IMR-90 (cell line): ENCODE data around the gene TGFBR2. TPM values are rescaled to one million over a fixed set of nuclear protein-coding genes. Genes with fewer than 3 reads are reported as not detected.

Experiments
- ATAC-seq: fragments of 200-7000 bp; cut with Tn5 transposase; 2 replicates; pipeline ENCODE4 v1.9.1; 2020; ENCODE audit warnings: low read depth, mild to moderate bottlenecking, moderate library complexity
- BruUV-seq: library from RNA; stranded (reverse); fragments of 400-500 nt; replicated peaks from 2 replicates; lab custom pipeline; 2021; lab: Mats Ljungman, UMichigan
- CTCF ChIA-PET: fragments of 300-600 bp; formaldehyde crosslinking; extraction: SDS; loops from one replicate; lab custom pipeline; 2021; ENCODE audit warnings: antibody characterized with exemption; lab: Yijun Ruan, JAX
- POLR2A ChIA-PET: fragments of 300-600 bp; sonication (Branson Sonifier 250); formaldehyde crosslinking; loops from one replicate; lab custom pipeline; 2022; ENCODE audit warnings: antibody characterized with exemption; ENCODE audit not compliant: unreplicated experiment; lab: Charles Lee
- DNase-seq: peaks from one replicate; pipeline ENCODE4 v3.0.0; 2013
- H2AFZ ChIP-seq: replicated peaks from 2 replicates; pipeline ENCODE3; 2013; ENCODE audit warnings: low read length, mild to moderate bottlenecking; ENCODE audit not compliant: poor library complexity
- H2AK5ac ChIP-seq: 2 replicates; pipeline ENCODE4 v1.6.1; 2013; ENCODE audit warnings: low read depth, low read length, inconsistent platforms
- H2AK9ac ChIP-seq: replicated peaks from 2 replicates; pipeline ENCODE3; 2013; ENCODE audit warnings: mild to moderate bottlenecking, low read depth, low read length, moderate library complexity; ENCODE audit not compliant: poor library complexity
- H2BK120ac ChIP-seq: 2 replicates; pipeline ENCODE4 v1.6.1; 2013; ENCODE audit warnings: low read depth, low read length, inconsistent platforms
- H2BK15ac ChIP-seq: 3 replicates; pipeline ENCODE4 v1.6.1; 2013; ENCODE audit warnings: low read depth, low read length, inconsistent platforms
- H2BK20ac ChIP-seq: 2 replicates; pipeline ENCODE4 v1.6.1; 2013; ENCODE audit warnings: low read depth, mild to moderate bottlenecking, inconsistent platforms, low read length, moderate library complexity
- H2BK5ac ChIP-seq: 2 replicates; pipeline ENCODE4 v1.6.1; 2013; ENCODE audit warnings: mild to moderate bottlenecking, low read depth, low read length, inconsistent platforms; ENCODE audit not compliant: poor library complexity, severe bottlenecking
- H3K14ac ChIP-seq: replicated peaks from 2 replicates; pipeline ENCODE4 v1.6.1; 2013; ENCODE audit warnings: low read depth, low read length, inconsistent platforms
- H3K18ac ChIP-seq: 2 replicates; pipeline ENCODE4 v1.6.1; 2013; ENCODE audit warnings: low read depth, low read length, control low read depth
- H3K23ac ChIP-seq: 2 replicates; pipeline ENCODE4 v1.6.1; 2013; ENCODE audit warnings: low read depth, low read length, inconsistent platforms
- H3K27ac ChIP-seq: 2 replicates; pipeline ENCODE4 v1.5.1; 2013; ENCODE audit warnings: mild to moderate bottlenecking, control low read depth, low read length; ENCODE audit not compliant: insufficient read depth
- H3K27me3 ChIP-seq: 2 replicates; pipeline ENCODE4 v1.6.1; 2013; ENCODE audit warnings: low read length; ENCODE audit not compliant: control insufficient read depth, insufficient read depth
- H3K36me3 ChIP-seq: 2 replicates; pipeline ENCODE4 v1.6.1; 2013; ENCODE audit warnings: low read length, mixed read lengths; ENCODE audit not compliant: control insufficient read depth, insufficient read depth
- H3K4ac ChIP-seq: 2 replicates; pipeline ENCODE4 v1.6.1; 2013; ENCODE audit warnings: low read depth, low read length, inconsistent platforms
- H3K4me1 ChIP-seq: 2 replicates; pipeline ENCODE4 v1.6.1; 2013; ENCODE audit warnings: low read length, mixed read lengths; ENCODE audit not compliant: control insufficient read depth, insufficient read depth
- H3K4me2 ChIP-seq: 2 replicates; pipeline ENCODE4 v1.6.1; 2013; ENCODE audit warnings: low read depth, mild to moderate bottlenecking, control low read depth, low read length, moderate library complexity
- H3K4me3 ChIP-seq: 2 replicates; pipeline ENCODE4 v1.5.1; 2013; ENCODE audit warnings: low read depth, mild to moderate bottlenecking, control low read depth, low read length, moderate library complexity; ENCODE audit not compliant: insufficient read depth
- H3K56ac ChIP-seq: 2 replicates; pipeline ENCODE4 v1.6.1; 2013; ENCODE audit warnings: low read length, inconsistent platforms; ENCODE audit not compliant: insufficient read depth; ENCODE audit errors: extremely low read depth
- H3K79me1 ChIP-seq, 2 experiments: 2 replicates each; pipeline ENCODE4 v1.6.1; 2013; ENCODE audit warnings: low read length in 2 of 2, inconsistent platforms in 1 of 2, low read depth in 1 of 2
- H3K9ac ChIP-seq: 2 replicates; pipeline ENCODE4 v1.6.1; 2013; ENCODE audit warnings: low read depth, low read length, control low read depth
- H3K9me1 ChIP-seq: 2 replicates; pipeline ENCODE4 v1.6.1; 2013; ENCODE audit warnings: low read length, inconsistent platforms; ENCODE audit not compliant: insufficient read depth
- H3K9me3 ChIP-seq: 2 replicates; pipeline ENCODE4 v1.6.1; 2013; ENCODE audit warnings: low read length; ENCODE audit not compliant: control insufficient read depth, insufficient read depth
- H4K20me1 ChIP-seq: 2 replicates; pipeline ENCODE4 v1.6.1; 2013; ENCODE audit warnings: low read length, inconsistent platforms; ENCODE audit not compliant: insufficient read depth
- H4K5ac ChIP-seq: 2 replicates; pipeline ENCODE4 v1.6.1; 2013; ENCODE audit warnings: mild to moderate bottlenecking, low read depth, low read length, control low read depth
- H4K8ac ChIP-seq, 2 experiments: 2 replicates each; pipeline ENCODE4 v1.6.1; 2013; ENCODE audit warnings: low read depth in 2 of 2, low read length in 2 of 2, control low read depth in 1 of 2, inconsistent platforms in 1 of 2
- H4K91ac ChIP-seq: 2 replicates; pipeline ENCODE4 v1.6.1; 2013; ENCODE audit warnings: low read depth, low read length, inconsistent platforms; ENCODE audit not compliant: insufficient read depth
- MXI1 ChIP-seq: IDR thresholded peaks from 2 replicates; pipeline ENCODE4 v1.6.1; 2012; ENCODE audit warnings: low read depth, mild to moderate bottlenecking, low read length, moderate library complexity, borderline replicate concordance
- WGBS, 2 experiments: methylation state at CpG; one replicate each; pipeline versions ENCODE4 v1.1.5 to v1.1.7; 2013; ENCODE audit warnings: missing lambda C conversion rate in 2 of 2; ENCODE audit not compliant: insufficient read length in 1 of 2; ENCODE audit errors: extremely low coverage in 2 of 2; 5-methylcytosine and 5-hydroxymethylcytosine counted together
- dilution Hi-C: fragments of 300-500 bp; cut with HindIII; formaldehyde crosslinking; loops from one replicate; pipeline ENCODE4 v1.14.3; 2018; ENCODE audit warnings: low sequenced_read_pairs; ENCODE audit not compliant: unreplicated experiment
- in situ Hi-C: fragments of 300-500 bp; cut with MboI; formaldehyde crosslinking; loops from 3 replicates; pipeline ENCODE4 v1.14.3; 2019; ENCODE audit warnings: low sequenced_read_pairs, inconsistent platforms, mixed read lengths
- intact Hi-C: fragments of 100-400 bp; cut with micrococcal nuclease; formaldehyde crosslinking; loops from 2 replicates; pipeline ENCODE4 v1.10.0; 2022
- polyA plus RNA-seq, 3 experiments: library from polyadenylated mRNA; depleted of rRNA; stranded (reverse); fragments of >200 nt; gene quantifications; 2 replicates each; pipeline ENCODE4 v1.2.3, GENCODE V29; 2012; ENCODE audit warnings: low replicate concordance in 1 of 3
- total RNA-seq: library from RNA; depleted of rRNA; stranded (reverse); fragments of >200 nt; gene quantifications from 2 replicates; pipeline ENCODE4 v1.2.3, GENCODE V29; 2012

The TGFBR2 gene
- total and polyA plus RNA-seq, 2 of the 4 experiments (the other 2 are of a cell fraction): 63.7 to 87.5 TPM

- dilution Hi-C loops (no loop called here), intact Hi-C loops (loop anchor here (10.0 kb wide), 1 partner anchor 198 kb away; no protein-coding TSS in a partner anchor)
Observed at GRCh38 chr3:30742796-30743619, 136.6 kb downstream of the TGFBR2 start.

More at GRCh38 chr3:30742796-30743619, 136.6 kb downstream of the TGFBR2 start:
- Histone ChIP-seq H4K8ac (peak overlapping the region in 1 of 2 experiments; percentile 9; a peak in 1 of 4 replicates), H3K79me1 (no peaks in the 10 kb centered on the region), H4K5ac (no peak overlapping the region), H3K14ac (no peak overlapping the region), H3K23ac (no peak overlapping the region), H3K9ac (no peak overlapping the region), H2AK5ac (no peak overlapping the region), H3K9me1 (no peaks in the 10 kb centered on the region), H3K4me3 (no peak overlapping the region), H2AK9ac (no peak overlapping the region), H2BK5ac (no peak overlapping the region), H3K27ac (no peak overlapping the region), H3K27me3 (no peaks in the 10 kb centered on the region), H2BK120ac (no peak overlapping the region), H3K4me2 (no peak overlapping the region), H3K56ac (no peak overlapping the region), H3K4me1 (peaks cover 5% of the 10 kb centered on the region; the same call in 1 of the 2 replicates), H3K36me3 (no peaks in the 10 kb centered on the region), H3K18ac (no peak overlapping the region), H3K4ac (no peak overlapping the region), H2AFZ (no peak overlapping the region), H4K20me1 (no peaks in the 10 kb centered on the region), H3K9me3 (no peaks in the 10 kb centered on the region), H2BK20ac (no peak overlapping the region), H2BK15ac (no peak overlapping the region), H4K91ac (no peak overlapping the region)
- in situ Hi-C loops: no loop called here
- POLR2A ChIA-PET: no interaction called here
- DNase-seq: no peak
- CTCF ChIA-PET: interaction anchor here (1.4 kb wide), 1 partner anchor 22 kb away, joined by 3 read pairs; no protein-coding TSS in a partner anchor
- no peak for ATAC-seq
- no peak for TF ChIP-seq MXI1
- no CpG with 5 or more reads among the region's 4 CpGs for WGBS, 2 experiments
- BruUV-seq: no TSS peak
